Prostate gland (tissue), 2 donors: Measurements from ENCODE around the gene KCNQ5. TPM values are rescaled to one million over a fixed set of nuclear protein-coding genes. Genes with fewer than 3 reads are reported as not detected.

Experiments
- DNase-seq: peaks from one replicate; pipeline ENCODE4 v3.0.0-alpha.2; 2019; ENCODE audit warnings: low spot score
- H3K27ac ChIP-seq, 2 donors: fragments of 200-600 bp; sonication (generic); 2 replicates each; pipeline ENCODE4 v1.5.1; 2017 to 2019
- H3K27me3 ChIP-seq: fragments of 200-600 bp; sonication (generic); replicated peaks from 2 replicates; pipeline ENCODE4 v1.5.1; 2019; ENCODE audit not compliant: insufficient read depth
- H3K36me3 ChIP-seq, 2 donors: fragments of 200-600 bp; sonication (generic); 1 replicate in 1 of 2; 2 replicates in 1 of 2; pipeline versions ENCODE4 v1.5.1 to v1.8.1; 2017 to 2019
- H3K4me1 ChIP-seq: fragments of 200-600 bp; sonication (generic); replicated peaks from 2 replicates; pipeline ENCODE4 v1.5.1; 2019
- H3K4me3 ChIP-seq, 2 donors: fragments of 200-600 bp; sonication (generic); 2 replicates each; pipeline ENCODE4 v1.5.1; 2017 to 2019
- H3K9me3 ChIP-seq: fragments of 200-600 bp; sonication (generic); 2 replicates; pipeline ENCODE4 v1.5.1; 2017
- CTCF ChIP-seq, 4 experiments: fragments of 200-600 bp in 2 of 4; fragments of 450-650 bp in 2 of 4; sonication (generic) in 2 of 4; IDR thresholded peaks; 1 replicate in 3 of 4; 2 replicates in 1 of 4; pipeline ENCODE4 v1.5.1; 2016 to 2019; ENCODE audit warnings: antibody characterized with exemption in 4 of 4, mild to moderate bottlenecking in 2 of 4, moderate library complexity in 2 of 4
- POLR2A ChIP-seq: fragments of 450-650 bp; IDR thresholded peaks from one replicate; pipeline ENCODE4 v1.6.1; 2016; ENCODE audit warnings: antibody characterized with exemption, mild to moderate bottlenecking
- POLR2AphosphoS5 ChIP-seq: sonication (generic); formaldehyde crosslinking; IDR thresholded peaks from one replicate; pipeline ENCODE4 v1.6.1; 2017; ENCODE audit warnings: antibody characterized with exemption
- whole genome bisulfite sequencing: methylation state at CpG from one replicate; pipeline ENCODE4 v1.1.5; 2018; 5-methylcytosine and 5-hydroxymethylcytosine counted together
- intact Hi-C: fragments of 100-400 bp; cut with DNase I; formaldehyde crosslinking; loops from one replicate; pipeline ENCODE4 v1.14.2; 2022
- total RNA-seq, 2 donors: library from RNA; depleted of rRNA; stranded (reverse); fragments of >200 nt; gene quantifications; one replicate each; pipeline ENCODE4 v1.1.0, GENCODE V29; 2016

KCNQ5 gene
- total RNA-seq, 2 donors from 2014 or later, result 3.6 to 4.1 TPM

- Histone ChIP-seq H3K36me3 (no peaks in the 10 kb centered on the region), H3K27me3 (no peaks in the 10 kb centered on the region), H3K27ac (no peak overlapping the region), H3K4me1 (no peaks in the 10 kb centered on the region), H3K9me3 (no peaks in the 10 kb centered on the region), H3K4me3 (no peak overlapping the region)
- intact Hi-C loops, result no loop called here
- no peak for DNase-seq
- no peak for TF ChIP-seq POLR2A
- TF ChIP-seq CTCF (IDR thresholded peaks at IDR 0.05), result no peak
- no peak for TF ChIP-seq POLR2AphosphoS5
- 100% methylated on average over 1 of the region's 1 CpG for WGBS
Measured at GRCh38 chr6:73050706-73051105, 428.8 kb downstream of the KCNQ5 start.

GRCh38 chr6:73051147-73051546 is 429.3 kb downstream of the KCNQ5 start:
- Histone ChIP-seq H3K27me3 (no peaks in the 10 kb centered on the region), H3K4me3 (no peak overlapping the region), H3K27ac (no peak overlapping the region), H3K9me3 (no peaks in the 10 kb centered on the region), H3K36me3 (no peaks in the 10 kb centered on the region), H3K4me1 (no peaks in the 10 kb centered on the region)
- 95% methylated on average over 5 of the region's 5 CpGs for WGBS
- intact Hi-C loops, result no loop called here
- TF ChIP-seq CTCF (IDR thresholded peaks at IDR 0.05) (no peak), POLR2A (no peak), POLR2AphosphoS5 (no peak)
- no peak for DNase-seq

GRCh38 chr6:73054958-73055357 is 433.1 kb downstream of the KCNQ5 start:
- Histone ChIP-seq H3K36me3 (no peaks in the 10 kb centered on the region), H3K4me1 (no peaks in the 10 kb centered on the region), H3K9me3 (no peaks in the 10 kb centered on the region), H3K27me3 (no peaks in the 10 kb centered on the region), H3K27ac (no peak overlapping the region), H3K4me3 (no peak overlapping the region)
- TF ChIP-seq CTCF (IDR thresholded peaks at IDR 0.05) (no peak), POLR2A (no peak), POLR2AphosphoS5 (no peak)
- WGBS, result 88% methylated on average over 11 of the region's 11 CpGs
- intact Hi-C loops, result no loop called here
- DNase-seq, result no peak

GRCh38 chr6:73058736-73059135 is 436.9 kb downstream of the KCNQ5 start:
- Histone ChIP-seq H3K27me3 (no peaks in the 10 kb centered on the region), H3K4me1 (no peaks in the 10 kb centered on the region), H3K4me3 (no peak overlapping the region), H3K9me3 (no peaks in the 10 kb centered on the region), H3K27ac (no peak overlapping the region), H3K36me3 (no peaks in the 10 kb centered on the region)
- WGBS, result 78% methylated on average over 3 of the region's 3 CpGs
- no peak for TF ChIP-seq CTCF (IDR thresholded peaks at IDR 0.05)
- TF ChIP-seq POLR2A, result no peak
- no peak for TF ChIP-seq POLR2AphosphoS5
- no peak for DNase-seq
- intact Hi-C loops, result no loop called here

GRCh38 chr6:73062130-73062529 is 440.3 kb downstream of the KCNQ5 start:
- H3K36me3 ChIP-seq, result no peaks in the 10 kb centered on the region
- no peaks in the 10 kb centered on the region for H3K4me1 ChIP-seq
- H3K27ac ChIP-seq, result no peak overlapping the region
- no peak overlapping the region for H3K4me3 ChIP-seq
- no peaks in the 10 kb centered on the region for H3K27me3 ChIP-seq
- TF ChIP-seq POLR2AphosphoS5 (no peak), CTCF (IDR thresholded peaks at IDR 0.05) (no peak), POLR2A (no peak)
- no peak for DNase-seq
- intact Hi-C loops, result no loop called here
- H3K9me3 ChIP-seq, result no peaks in the 10 kb centered on the region
- WGBS, result 61% methylated on average over 4 of the region's 4 CpGs
